WTC11 (cell line): Measurements from ENCODE around the gene HOXD1.

Experiments
- CREB1 ChIP-seq: sonication (generic); formaldehyde crosslinking; IDR thresholded peaks from 2 replicates; pipeline ENCODE4 v1.8.0; 2023; ENCODE audit warnings: mild to moderate bottlenecking, missing genetic modification reagents
- FOXJ3 ChIP-seq: sonication (generic); formaldehyde crosslinking; IDR thresholded peaks from 2 replicates; pipeline ENCODE4 v1.9.0; 2021; ENCODE audit warnings: missing genetic modification reagents, mild to moderate bottlenecking, borderline replicate concordance
- NFATC4 ChIP-seq: fragments of 250-450 bp; sonication (Bioruptor Pico); IDR thresholded peaks from 2 replicates; pipeline ENCODE4 v1.9.0; 2021; ENCODE audit warnings: mild to moderate bottlenecking
- NR1H2 ChIP-seq: sonication (generic); formaldehyde crosslinking; IDR thresholded peaks from 2 replicates; pipeline ENCODE4 v1.9.0; 2021; ENCODE audit warnings: mild to moderate bottlenecking, moderate library complexity, missing genetic modification reagents
- ZNF121 ChIP-seq: sonication (generic); formaldehyde crosslinking; IDR thresholded peaks from 2 replicates; pipeline ENCODE4 v1.8.0; 2023; ENCODE audit warnings: missing genetic modification reagents
- TF ChIP-seq, protein P1 (sequence below): fragments of 200-600 bp; IDR thresholded peaks from 2 replicates; pipeline ENCODE4 v1.8.0; 2022; ENCODE audit warnings: antibody characterized with exemption
- TF ChIP-seq, protein P2 (sequence below): sonication (generic); formaldehyde crosslinking; IDR thresholded peaks from 2 replicates; pipeline ENCODE4 v1.8.1; 2022; ENCODE audit warnings: mild to moderate bottlenecking, missing genetic modification reagents, moderate library complexity, borderline replicate concordance
- TF ChIP-seq, protein P3 (sequence below): sonication (generic); formaldehyde crosslinking; IDR thresholded peaks from 2 replicates; pipeline ENCODE4 v1.8.1; 2022; ENCODE audit warnings: low read depth, missing genetic modification reagents, borderline replicate concordance
- TF ChIP-seq, protein P4 (sequence below): sonication (generic); formaldehyde crosslinking; IDR thresholded peaks from 2 replicates; pipeline ENCODE4 v1.8.1; 2023; ENCODE audit warnings: mild to moderate bottlenecking, missing genetic modification reagents, moderate library complexity
- TF ChIP-seq, protein P5 (sequence below): sonication (generic); formaldehyde crosslinking; IDR thresholded peaks from 2 replicates; pipeline ENCODE4 v1.8.0; 2023; ENCODE audit warnings: mild to moderate bottlenecking, missing genetic modification reagents
- TF ChIP-seq, protein P6 (sequence below): sonication (generic); formaldehyde crosslinking; IDR thresholded peaks from 2 replicates; pipeline ENCODE4 v1.8.0; 2022; ENCODE audit warnings: mild to moderate bottlenecking, missing genetic modification reagents

DNA sequence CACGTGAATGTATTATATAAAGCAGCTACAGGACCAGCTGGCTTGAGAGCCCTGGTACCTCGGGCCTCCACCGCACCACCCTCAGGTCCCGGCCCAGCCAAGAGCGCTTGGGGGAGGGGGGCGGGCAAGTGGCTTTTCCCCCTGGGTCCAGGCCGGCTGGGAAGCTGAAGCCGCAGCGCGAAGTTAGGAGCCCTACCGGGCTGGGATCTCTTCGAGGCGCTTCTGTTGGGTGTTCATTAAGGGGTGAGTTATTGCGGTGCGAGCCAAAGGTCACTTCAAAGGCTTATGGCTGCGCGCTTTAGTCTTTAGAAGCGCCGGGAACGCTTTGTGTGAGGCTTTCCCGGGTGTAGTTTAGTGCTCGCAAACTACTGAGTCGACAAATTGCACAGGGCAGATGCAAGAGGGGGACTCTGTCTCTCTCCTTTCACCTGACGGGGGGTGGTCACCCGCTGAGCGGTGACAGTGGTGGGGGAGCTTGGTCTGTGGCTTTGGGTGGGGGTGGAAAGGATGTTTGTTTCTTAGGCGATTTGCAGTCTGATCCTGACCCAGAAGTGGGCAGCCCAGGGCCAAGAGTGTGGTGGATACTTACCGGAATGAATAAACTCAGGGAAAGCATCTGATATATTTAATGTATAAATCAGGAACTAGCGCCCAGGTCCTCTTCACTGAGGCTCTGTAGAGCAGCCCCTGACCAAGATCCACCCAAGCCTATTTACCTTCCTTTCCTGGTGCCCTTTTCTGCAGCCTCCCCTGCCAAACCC is 25.4 kb upstream of the HOXD1 start:
- TF ChIP-seq, protein P1, sequence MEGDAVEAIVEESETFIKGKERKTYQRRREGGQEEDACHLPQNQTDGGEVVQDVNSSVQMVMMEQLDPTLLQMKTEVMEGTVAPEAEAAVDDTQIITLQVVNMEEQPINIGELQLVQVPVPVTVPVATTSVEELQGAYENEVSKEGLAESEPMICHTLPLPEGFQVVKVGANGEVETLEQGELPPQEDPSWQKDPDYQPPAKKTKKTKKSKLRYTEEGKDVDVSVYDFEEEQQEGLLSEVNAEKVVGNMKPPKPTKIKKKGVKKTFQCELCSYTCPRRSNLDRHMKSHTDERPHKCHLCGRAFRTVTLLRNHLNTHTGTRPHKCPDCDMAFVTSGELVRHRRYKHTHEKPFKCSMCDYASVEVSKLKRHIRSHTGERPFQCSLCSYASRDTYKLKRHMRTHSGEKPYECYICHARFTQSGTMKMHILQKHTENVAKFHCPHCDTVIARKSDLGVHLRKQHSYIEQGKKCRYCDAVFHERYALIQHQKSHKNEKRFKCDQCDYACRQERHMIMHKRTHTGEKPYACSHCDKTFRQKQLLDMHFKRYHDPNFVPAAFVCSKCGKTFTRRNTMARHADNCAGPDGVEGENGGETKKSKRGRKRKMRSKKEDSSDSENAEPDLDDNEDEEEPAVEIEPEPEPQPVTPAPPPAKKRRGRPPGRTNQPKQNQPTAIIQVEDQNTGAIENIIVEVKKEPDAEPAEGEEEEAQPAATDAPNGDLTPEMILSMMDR: no peak
- TF ChIP-seq, protein P2, sequence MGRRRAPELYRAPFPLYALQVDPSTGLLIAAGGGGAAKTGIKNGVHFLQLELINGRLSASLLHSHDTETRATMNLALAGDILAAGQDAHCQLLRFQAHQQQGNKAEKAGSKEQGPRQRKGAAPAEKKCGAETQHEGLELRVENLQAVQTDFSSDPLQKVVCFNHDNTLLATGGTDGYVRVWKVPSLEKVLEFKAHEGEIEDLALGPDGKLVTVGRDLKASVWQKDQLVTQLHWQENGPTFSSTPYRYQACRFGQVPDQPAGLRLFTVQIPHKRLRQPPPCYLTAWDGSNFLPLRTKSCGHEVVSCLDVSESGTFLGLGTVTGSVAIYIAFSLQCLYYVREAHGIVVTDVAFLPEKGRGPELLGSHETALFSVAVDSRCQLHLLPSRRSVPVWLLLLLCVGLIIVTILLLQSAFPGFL (CRISPR knock-in tag): no peak
- TF ChIP-seq NFATC4 (CRISPR knock-in tag) (no peak), ZNF121 (CRISPR knock-in tag) (no peak), FOXJ3 (no peak), CREB1 (CRISPR knock-in tag) (no peak), NR1H2 (CRISPR knock-in tag) (no peak)
- TF ChIP-seq, protein P3, sequence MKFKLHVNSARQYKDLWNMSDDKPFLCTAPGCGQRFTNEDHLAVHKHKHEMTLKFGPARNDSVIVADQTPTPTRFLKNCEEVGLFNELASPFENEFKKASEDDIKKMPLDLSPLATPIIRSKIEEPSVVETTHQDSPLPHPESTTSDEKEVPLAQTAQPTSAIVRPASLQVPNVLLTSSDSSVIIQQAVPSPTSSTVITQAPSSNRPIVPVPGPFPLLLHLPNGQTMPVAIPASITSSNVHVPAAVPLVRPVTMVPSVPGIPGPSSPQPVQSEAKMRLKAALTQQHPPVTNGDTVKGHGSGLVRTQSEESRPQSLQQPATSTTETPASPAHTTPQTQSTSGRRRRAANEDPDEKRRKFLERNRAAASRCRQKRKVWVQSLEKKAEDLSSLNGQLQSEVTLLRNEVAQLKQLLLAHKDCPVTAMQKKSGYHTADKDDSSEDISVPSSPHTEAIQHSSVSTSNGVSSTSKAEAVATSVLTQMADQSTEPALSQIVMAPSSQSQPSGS (CRISPR knock-in tag): no peak
- TF ChIP-seq, protein P4, sequence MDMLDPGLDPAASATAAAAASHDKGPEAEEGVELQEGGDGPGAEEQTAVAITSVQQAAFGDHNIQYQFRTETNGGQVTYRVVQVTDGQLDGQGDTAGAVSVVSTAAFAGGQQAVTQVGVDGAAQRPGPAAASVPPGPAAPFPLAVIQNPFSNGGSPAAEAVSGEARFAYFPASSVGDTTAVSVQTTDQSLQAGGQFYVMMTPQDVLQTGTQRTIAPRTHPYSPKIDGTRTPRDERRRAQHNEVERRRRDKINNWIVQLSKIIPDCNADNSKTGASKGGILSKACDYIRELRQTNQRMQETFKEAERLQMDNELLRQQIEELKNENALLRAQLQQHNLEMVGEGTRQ: no peak
- TF ChIP-seq, protein P5, sequence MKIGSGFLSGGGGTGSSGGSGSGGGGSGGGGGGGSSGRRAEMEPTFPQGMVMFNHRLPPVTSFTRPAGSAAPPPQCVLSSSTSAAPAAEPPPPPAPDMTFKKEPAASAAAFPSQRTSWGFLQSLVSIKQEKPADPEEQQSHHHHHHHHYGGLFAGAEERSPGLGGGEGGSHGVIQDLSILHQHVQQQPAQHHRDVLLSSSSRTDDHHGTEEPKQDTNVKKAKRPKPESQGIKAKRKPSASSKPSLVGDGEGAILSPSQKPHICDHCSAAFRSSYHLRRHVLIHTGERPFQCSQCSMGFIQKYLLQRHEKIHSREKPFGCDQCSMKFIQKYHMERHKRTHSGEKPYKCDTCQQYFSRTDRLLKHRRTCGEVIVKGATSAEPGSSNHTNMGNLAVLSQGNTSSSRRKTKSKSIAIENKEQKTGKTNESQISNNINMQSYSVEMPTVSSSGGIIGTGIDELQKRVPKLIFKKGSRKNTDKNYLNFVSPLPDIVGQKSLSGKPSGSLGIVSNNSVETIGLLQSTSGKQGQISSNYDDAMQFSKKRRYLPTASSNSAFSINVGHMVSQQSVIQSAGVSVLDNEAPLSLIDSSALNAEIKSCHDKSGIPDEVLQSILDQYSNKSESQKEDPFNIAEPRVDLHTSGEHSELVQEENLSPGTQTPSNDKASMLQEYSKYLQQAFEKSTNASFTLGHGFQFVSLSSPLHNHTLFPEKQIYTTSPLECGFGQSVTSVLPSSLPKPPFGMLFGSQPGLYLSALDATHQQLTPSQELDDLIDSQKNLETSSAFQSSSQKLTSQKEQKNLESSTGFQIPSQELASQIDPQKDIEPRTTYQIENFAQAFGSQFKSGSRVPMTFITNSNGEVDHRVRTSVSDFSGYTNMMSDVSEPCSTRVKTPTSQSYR: no peak
- TF ChIP-seq, protein P6, sequence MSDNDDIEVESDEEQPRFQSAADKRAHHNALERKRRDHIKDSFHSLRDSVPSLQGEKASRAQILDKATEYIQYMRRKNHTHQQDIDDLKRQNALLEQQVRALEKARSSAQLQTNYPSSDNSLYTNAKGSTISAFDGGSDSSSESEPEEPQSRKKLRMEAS (CRISPR knock-in tag): no peak
